HEK293 (cell line): Measurements from ENCODE around the gene ARHGAP27.
"Not testable (repeated sequence)": the region's sequence is repeated elsewhere in the genome, so short reads cannot be mapped to it uniquely, and the experiment has no call there.

Experiments
- CTCF ChIA-PET: fragments of 350-600 bp; formaldehyde crosslinking; extraction: SDS; loops from one replicate; lab custom pipeline; 2021; ENCODE audit warnings: antibody characterized with exemption; lab: Yijun Ruan, JAX
- POLR2A ChIA-PET: fragments of 300-600 bp; formaldehyde crosslinking; extraction: SDS; loops from one replicate; lab custom pipeline; 2020; ENCODE audit warnings: antibody characterized with exemption, inconsistent platforms; lab: Yijun Ruan, JAX
- H3K27ac ChIP-seq: fragments of 200-500 bp; sonication (Bioruptor generic); 2 replicates; pipeline ENCODE4 v1.5.1; 2014; ENCODE audit warnings: low read depth, low read length, control low read depth, inconsistent platforms; ENCODE audit errors: extremely low read depth
- H3K36me3 ChIP-seq, 2 experiments: fragments of 200-500 bp in 1 of 2; sonication (Bioruptor generic) in 1 of 2; 1 replicate in 1 of 2; 2 replicates in 1 of 2; pipeline ENCODE4 v1.5.1; 2014 to 2017; ENCODE audit warnings: inconsistent platforms in 2 of 2, low read length in 2 of 2; ENCODE audit not compliant: control insufficient read depth in 2 of 2, insufficient read depth in 1 of 2
- H3K4me1 ChIP-seq: fragments of 200-500 bp; sonication (Bioruptor generic); 2 replicates; pipeline ENCODE4 v1.5.1; 2014; ENCODE audit warnings: mild to moderate bottlenecking, low read length, inconsistent platforms; ENCODE audit not compliant: control insufficient read depth, insufficient read depth
- H3K4me3 ChIP-seq: 2 replicates; pipeline ENCODE4 v1.5.1; 2011; ENCODE audit warnings: low read depth, mild to moderate bottlenecking, control low read depth, low read length, moderate library complexity
- H3K9me3 ChIP-seq: fragments of 200-500 bp; sonication (Bioruptor generic); 2 replicates; pipeline ENCODE4 v1.5.1; 2014; ENCODE audit warnings: low read depth, low read length, inconsistent platforms; ENCODE audit not compliant: control insufficient read depth, insufficient read depth
- EGR2 ChIP-seq: fragments of 450-650 bp; formaldehyde crosslinking; IDR thresholded peaks from 2 replicates; pipeline ENCODE4 v1.5.1; 2016; ENCODE audit warnings: low read depth, missing biosample characterization, missing genetic modification characterization
- GLIS1 ChIP-seq: fragments of 450-650 bp; formaldehyde crosslinking; IDR thresholded peaks from 2 replicates; pipeline ENCODE4 v1.5.1; 2016; ENCODE audit warnings: missing biosample characterization, missing genetic modification characterization
- KLF16 ChIP-seq: fragments of 450-650 bp; formaldehyde crosslinking; IDR thresholded peaks from 2 replicates; pipeline ENCODE4 v1.5.1; 2017; ENCODE audit warnings: missing biosample characterization, missing genetic modification characterization
- KLF17 ChIP-seq: fragments of 450-650 bp; formaldehyde crosslinking; IDR thresholded peaks from 2 replicates; pipeline ENCODE4 v1.5.1; 2016; ENCODE audit warnings: missing biosample characterization, missing genetic modification characterization
- KLF8 ChIP-seq: fragments of 450-650 bp; formaldehyde crosslinking; IDR thresholded peaks from 2 replicates; pipeline ENCODE4 v1.5.1; 2016; ENCODE audit warnings: missing biosample characterization, missing genetic modification characterization
- ZBTB11 ChIP-seq: fragments of 450-650 bp; formaldehyde crosslinking; conservative IDR thresholded peaks from 2 replicates; pipeline ENCODE4 v1.5.1; 2016; ENCODE audit warnings: low read depth, missing biosample characterization, missing genetic modification characterization
- ZBTB26 ChIP-seq: fragments of 450-650 bp; formaldehyde crosslinking; optimal IDR thresholded peaks from 2 replicates; pipeline ENCODE3; 2016; ENCODE audit warnings: missing biosample characterization, mild to moderate bottlenecking, missing genetic modification characterization
- ZBTB6 ChIP-seq: fragments of 450-650 bp; formaldehyde crosslinking; IDR thresholded peaks from 2 replicates; pipeline ENCODE4 v1.5.1; 2017; ENCODE audit warnings: missing biosample characterization, missing genetic modification characterization
- ZFHX2 ChIP-seq: fragments of 450-650 bp; formaldehyde crosslinking; conservative IDR thresholded peaks from 2 replicates; pipeline ENCODE4 v1.5.1; 2016; ENCODE audit warnings: missing biosample characterization, missing genetic modification characterization
- ZNF16 ChIP-seq: fragments of 450-650 bp; formaldehyde crosslinking; IDR thresholded peaks from 2 replicates; pipeline ENCODE4 v1.5.1; 2016; ENCODE audit warnings: low read depth, missing biosample characterization, missing genetic modification characterization
- ZNF335 ChIP-seq: fragments of 450-650 bp; formaldehyde crosslinking; conservative IDR thresholded peaks from 2 replicates; pipeline ENCODE4 v1.5.1; 2016; ENCODE audit warnings: missing biosample characterization, missing genetic modification characterization
- ZNF560 ChIP-seq: fragments of 450-650 bp; formaldehyde crosslinking; IDR thresholded peaks from 2 replicates; pipeline ENCODE4 v1.5.1; 2017; ENCODE audit warnings: missing biosample characterization, missing genetic modification characterization, borderline replicate concordance
- ZNF596 ChIP-seq: fragments of 450-650 bp; IDR thresholded peaks from 2 replicates; pipeline ENCODE4 v1.5.0; 2018; ENCODE audit warnings: missing biosample characterization, mild to moderate bottlenecking, missing genetic modification characterization, moderate library complexity
- TF ChIP-seq, protein P1 (sequence below): fragments of 450-650 bp; formaldehyde crosslinking; IDR thresholded peaks from 2 replicates; pipeline ENCODE4 v1.5.1; 2016; ENCODE audit warnings: missing biosample characterization, missing genetic modification characterization

ARHGAP27 gene, protein sequence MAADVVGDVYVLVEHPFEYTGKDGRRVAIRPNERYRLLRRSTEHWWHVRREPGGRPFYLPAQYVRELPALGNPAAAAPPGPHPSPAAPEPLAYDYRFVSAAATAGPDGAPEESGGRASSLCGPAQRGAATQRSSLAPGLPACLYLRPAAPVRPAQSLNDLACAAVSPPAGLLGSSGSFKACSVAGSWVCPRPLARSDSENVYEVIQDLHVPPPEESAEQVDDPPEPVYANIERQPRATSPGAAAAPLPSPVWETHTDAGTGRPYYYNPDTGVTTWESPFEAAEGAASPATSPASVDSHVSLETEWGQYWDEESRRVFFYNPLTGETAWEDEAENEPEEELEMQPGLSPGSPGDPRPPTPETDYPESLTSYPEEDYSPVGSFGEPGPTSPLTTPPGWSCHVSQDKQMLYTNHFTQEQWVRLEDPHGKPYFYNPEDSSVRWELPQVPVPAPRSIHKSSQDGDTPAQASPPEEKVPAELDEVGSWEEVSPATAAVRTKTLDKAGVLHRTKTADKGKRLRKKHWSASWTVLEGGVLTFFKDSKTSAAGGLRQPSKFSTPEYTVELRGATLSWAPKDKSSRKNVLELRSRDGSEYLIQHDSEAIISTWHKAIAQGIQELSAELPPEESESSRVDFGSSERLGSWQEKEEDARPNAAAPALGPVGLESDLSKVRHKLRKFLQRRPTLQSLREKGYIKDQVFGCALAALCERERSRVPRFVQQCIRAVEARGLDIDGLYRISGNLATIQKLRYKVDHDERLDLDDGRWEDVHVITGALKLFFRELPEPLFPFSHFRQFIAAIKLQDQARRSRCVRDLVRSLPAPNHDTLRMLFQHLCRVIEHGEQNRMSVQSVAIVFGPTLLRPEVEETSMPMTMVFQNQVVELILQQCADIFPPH

GRCh38 chr17:45432405-45433158 lies at the start of gene ARHGAP27:
TSS of gene ARHGAP27 (minus strand) at chr17:45432870. CDS start at chr17:45430279, 2,591 bp downstream.
- Histone ChIP-seq H3K27ac (peak within 1 kb of the TSS; percentile 16; the same call in 1 of the 2 replicates), H3K36me3 (peaks cover 0 to 17% of the 10 kb centered on the region in 2 experiments; a peak in 2 of 3 replicates), H3K9me3 (no peaks in the 10 kb centered on the region), H3K4me3 (peak within 1 kb of the TSS; percentile 52), H3K4me1 (peaks cover 2% of the 10 kb centered on the region; the same call in 1 of the 2 replicates)
- CTCF ChIA-PET, result interaction anchor here (0.7 kb wide), 1 partner anchor 47 kb away, joined by 5 read pairs; no protein-coding TSS in a partner anchor
- no peak for TF ChIP-seq ZNF560 (tag by site-specific recombination)
- no peak for TF ChIP-seq KLF16 (tag by site-specific recombination)
- TF ChIP-seq, protein P1, sequence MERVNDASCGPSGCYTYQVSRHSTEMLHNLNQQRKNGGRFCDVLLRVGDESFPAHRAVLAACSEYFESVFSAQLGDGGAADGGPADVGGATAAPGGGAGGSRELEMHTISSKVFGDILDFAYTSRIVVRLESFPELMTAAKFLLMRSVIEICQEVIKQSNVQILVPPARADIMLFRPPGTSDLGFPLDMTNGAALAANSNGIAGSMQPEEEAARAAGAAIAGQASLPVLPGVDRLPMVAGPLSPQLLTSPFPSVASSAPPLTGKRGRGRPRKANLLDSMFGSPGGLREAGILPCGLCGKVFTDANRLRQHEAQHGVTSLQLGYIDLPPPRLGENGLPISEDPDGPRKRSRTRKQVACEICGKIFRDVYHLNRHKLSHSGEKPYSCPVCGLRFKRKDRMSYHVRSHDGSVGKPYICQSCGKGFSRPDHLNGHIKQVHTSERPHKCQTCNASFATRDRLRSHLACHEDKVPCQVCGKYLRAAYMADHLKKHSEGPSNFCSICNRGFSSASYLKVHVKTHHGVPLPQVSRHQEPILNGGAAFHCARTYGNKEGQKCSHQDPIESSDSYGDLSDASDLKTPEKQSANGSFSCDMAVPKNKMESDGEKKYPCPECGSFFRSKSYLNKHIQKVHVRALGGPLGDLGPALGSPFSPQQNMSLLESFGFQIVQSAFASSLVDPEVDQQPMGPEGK (tag by site-specific recombination), result peak; percentile 18; the same call in 1 of the 2 replicates
- TF ChIP-seq ZFHX2, result peak; percentile 40; the same call in 1 of the 2 replicates
- no peak; the same call in 1 of the 2 replicates for TF ChIP-seq KLF8 (tag by site-specific recombination)
- peak; percentile 63 for TF ChIP-seq EGR2 (tag by site-specific recombination)
- 0 out of 2 replicates have a peak, but pooled peaks have one; percentile 22 for TF ChIP-seq ZBTB11 (tag by site-specific recombination)
- TF ChIP-seq GLIS1 (tag by site-specific recombination), result peak; percentile 77
- no peak for TF ChIP-seq ZNF16 (tag by site-specific recombination)
- 0 out of 2 replicates have a peak, but pooled peaks have one; percentile 30 for TF ChIP-seq KLF17
- TF ChIP-seq ZNF596 (tag by site-specific recombination), result no peak
- TF ChIP-seq ZBTB26 (tag by site-specific recombination), result peak; percentile 30
- TF ChIP-seq ZBTB6 (tag by site-specific recombination), result no peak
- 0 out of 2 replicates have a peak, but pooled peaks have one; percentile 1 for TF ChIP-seq ZNF335
- POLR2A ChIA-PET, result no interaction called here

DNA sequence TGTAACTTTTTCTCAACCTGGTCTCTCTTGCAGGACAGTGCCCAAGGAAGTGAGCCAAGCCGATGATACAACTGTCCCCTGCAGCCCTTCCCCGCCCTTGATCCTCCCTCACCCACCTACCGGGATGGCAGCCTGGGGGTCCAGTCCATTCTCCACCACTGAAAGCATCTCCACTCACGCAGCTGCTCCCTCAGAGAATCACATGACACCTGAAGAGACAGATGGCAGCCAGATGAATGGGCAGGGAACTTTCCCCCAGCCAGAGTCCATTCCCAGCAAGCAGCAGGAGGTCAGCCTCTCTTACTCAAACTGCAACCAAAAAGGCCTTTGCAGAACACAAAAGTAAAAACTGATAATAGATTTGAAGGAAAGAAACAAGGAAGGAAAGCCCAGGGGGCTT lies 49.6 kb upstream of the ARHGAP27 start:
- H3K9me3 ChIP-seq, H3K4me3 ChIP-seq, H3K27ac ChIP-seq, POLR2A ChIA-PET, CTCF ChIA-PET, H3K4me1 ChIP-seq, H3K36me3 ChIP-seq: not testable (repeated sequence)

- H3K4me3 ChIP-seq, H3K4me1 ChIP-seq, POLR2A ChIA-PET, H3K27ac ChIP-seq, H3K9me3 ChIP-seq, CTCF ChIA-PET: not testable (repeated sequence)
- peaks cover 0 to 33% of the 10 kb centered on the region in 2 experiments; a peak in 1 of 3 replicates for H3K36me3 ChIP-seq
Measured at GRCh38 chr17:45475436-45475835, 42.8 kb upstream of the ARHGAP27 start.
